ENCODE data around the gene EGLN3. TPM values are rescaled to one million over a fixed set of nuclear protein-coding genes. Genes with fewer than 3 reads are reported as not detected.

EGLN3 gene
- total RNA-seq, 1 experiment from 2014 or later: 3.6 TPM

DNA sequence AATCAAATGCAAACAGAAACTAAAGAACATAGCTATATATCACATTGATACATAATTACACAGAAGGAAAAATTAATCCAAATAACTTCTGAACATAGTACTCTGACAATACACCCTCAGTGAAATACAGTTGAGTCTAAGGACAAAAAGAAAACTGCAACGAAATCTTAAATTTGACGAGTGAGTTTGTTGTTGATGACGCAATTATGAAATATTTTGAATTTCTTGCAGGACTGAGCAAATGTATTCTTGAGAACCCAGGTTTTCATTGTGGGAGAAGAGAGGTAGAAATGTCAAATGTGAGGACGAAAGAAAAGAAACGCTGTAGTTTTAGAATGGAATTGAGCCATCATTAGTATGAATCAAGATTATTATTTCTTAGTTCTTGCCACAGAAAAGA lies 46.3 kb downstream of the EGLN3 start:
- ChIA-PET CTCF (no interaction called here), POLR2A (interaction anchor here (0.6 kb wide), 1 partner anchor 66 kb away, joined by 6 read pairs; no protein-coding TSS in a partner anchor)
- in situ Hi-C loops (cut with HindIII; ENCODE audit: low pct_unique_long_range_greater_than_20kb, low sequenced_read_pairs) (no loop called here), intact Hi-C loops (cut with micrococcal nuclease; ENCODE audit: unreplicated experiment) (no loop called here)
- BruUV-seq (replicated peaks): no TSS peak
- TF ChIP-seq SIN3A (IDR thresholded peaks at IDR 0.05; ENCODE audit: borderline replicate concordance, insufficient read depth, low read depth, low read length) (no peak), POLR2AphosphoS5 (IDR thresholded peaks at IDR 0.05; ENCODE audit: low read depth, low read length) (no peak), TCF7L2 (IDR thresholded peaks at IDR 0.05; ENCODE audit: low read depth, low read length) (no peak), REST (IDR thresholded peaks at IDR 0.05; ENCODE audit: insufficient read depth in 1 of 2, low read depth in 2 of 2, low read length in 1 of 2) (no peak)
- ATAC-seq (no peak), DNase-seq (ENCODE audit: low read depth, low spot score) (no peak)
- Histone ChIP-seq H3K27me3 (ENCODE audit: control insufficient read depth, insufficient read depth, low read length) (no peaks in the 10 kb centered on the region), H3K4me3 (ENCODE audit: low read depth in 2 of 2, low read length in 2 of 2) (no peak overlapping the region), H3K4me1 (ENCODE audit: control insufficient read depth, insufficient read depth, low read length) (no peaks in the 10 kb centered on the region), H3K36me3 (ENCODE audit: control insufficient read depth, insufficient read depth, low read length) (no peaks in the 10 kb centered on the region), H3K9me3 (ENCODE audit: control insufficient read depth, insufficient read depth, low read depth, low read length) (no peaks in the 10 kb centered on the region), H3K27ac (ENCODE audit: low read length) (no peak overlapping the region)

DNA sequence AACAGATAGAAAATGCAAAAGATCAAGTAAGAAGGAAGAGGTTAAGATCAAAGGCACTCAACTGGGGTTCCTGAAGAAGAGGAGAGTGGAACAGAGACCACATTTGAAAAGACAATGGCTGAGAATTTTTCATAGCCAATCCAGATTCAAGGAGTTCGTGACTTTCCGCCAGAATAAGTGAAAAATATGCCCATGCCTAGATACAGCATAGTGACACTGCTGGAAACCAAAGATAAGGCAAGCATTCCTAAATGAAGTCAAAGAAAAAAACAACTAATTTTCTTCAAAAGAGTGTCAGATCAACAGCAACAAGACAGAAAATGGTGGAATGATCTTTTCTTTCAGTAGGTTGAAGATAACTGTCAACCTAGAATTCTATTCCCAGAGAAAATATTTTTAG lies 47.5 kb downstream of the EGLN3 start:
- ChIA-PET POLR2A (no interaction called here), CTCF (no interaction called here)
- no peak for DNase-seq (ENCODE audit: low read depth, low spot score)
- H3K27me3 ChIP-seq (ENCODE audit: control insufficient read depth, insufficient read depth, low read length): no peaks in the 10 kb centered on the region
- TF ChIP-seq REST (IDR thresholded peaks at IDR 0.05; ENCODE audit: insufficient read depth in 1 of 2, low read depth in 2 of 2, low read length in 1 of 2): no peak
- TF ChIP-seq, protein P1, sequence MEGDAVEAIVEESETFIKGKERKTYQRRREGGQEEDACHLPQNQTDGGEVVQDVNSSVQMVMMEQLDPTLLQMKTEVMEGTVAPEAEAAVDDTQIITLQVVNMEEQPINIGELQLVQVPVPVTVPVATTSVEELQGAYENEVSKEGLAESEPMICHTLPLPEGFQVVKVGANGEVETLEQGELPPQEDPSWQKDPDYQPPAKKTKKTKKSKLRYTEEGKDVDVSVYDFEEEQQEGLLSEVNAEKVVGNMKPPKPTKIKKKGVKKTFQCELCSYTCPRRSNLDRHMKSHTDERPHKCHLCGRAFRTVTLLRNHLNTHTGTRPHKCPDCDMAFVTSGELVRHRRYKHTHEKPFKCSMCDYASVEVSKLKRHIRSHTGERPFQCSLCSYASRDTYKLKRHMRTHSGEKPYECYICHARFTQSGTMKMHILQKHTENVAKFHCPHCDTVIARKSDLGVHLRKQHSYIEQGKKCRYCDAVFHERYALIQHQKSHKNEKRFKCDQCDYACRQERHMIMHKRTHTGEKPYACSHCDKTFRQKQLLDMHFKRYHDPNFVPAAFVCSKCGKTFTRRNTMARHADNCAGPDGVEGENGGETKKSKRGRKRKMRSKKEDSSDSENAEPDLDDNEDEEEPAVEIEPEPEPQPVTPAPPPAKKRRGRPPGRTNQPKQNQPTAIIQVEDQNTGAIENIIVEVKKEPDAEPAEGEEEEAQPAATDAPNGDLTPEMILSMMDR (IDR thresholded peaks at IDR 0.05): no peak
- no peak for TF ChIP-seq TCF7L2 (IDR thresholded peaks at IDR 0.05; ENCODE audit: low read depth, low read length)
- no peak for TF ChIP-seq POLR2AphosphoS5 (IDR thresholded peaks at IDR 0.05; ENCODE audit: low read depth, low read length)
- no peak for TF ChIP-seq SIN3A (IDR thresholded peaks at IDR 0.05; ENCODE audit: borderline replicate concordance, insufficient read depth, low read depth, low read length)
- ATAC-seq: no peak
- no TSS peak for BruUV-seq (replicated peaks)
- no peak overlapping the region for H3K27ac ChIP-seq (ENCODE audit: low read length)
- intact Hi-C loops (cut with micrococcal nuclease; ENCODE audit: unreplicated experiment) (no loop called here), in situ Hi-C loops (cut with HindIII; ENCODE audit: low pct_unique_long_range_greater_than_20kb, low sequenced_read_pairs) (no loop called here)
- H3K9me3 ChIP-seq (ENCODE audit: control insufficient read depth, insufficient read depth, low read depth, low read length): no peaks in the 10 kb centered on the region
- H3K4me1 ChIP-seq (ENCODE audit: control insufficient read depth, insufficient read depth, low read length): no peaks in the 10 kb centered on the region
- H3K4me3 ChIP-seq (ENCODE audit: low read depth in 2 of 2, low read length in 2 of 2): no peak overlapping the region
- no peaks in the 10 kb centered on the region for H3K36me3 ChIP-seq (ENCODE audit: control insufficient read depth, insufficient read depth, low read length)
